ENCODE measurements around the gene NUTM2F.
"Not testable (repeated sequence)": the region's sequence is repeated elsewhere in the genome, so short reads cannot be mapped to it uniquely, and the experiment has no call there.

The NUTM2F gene

GRCh38 chr9:94315034-94315984 is 13.1 kb downstream of the NUTM2F start:
- not testable (repeated sequence) for DNase-seq

- DNase-seq = no peak
These were observed 25.1 kb downstream of the NUTM2F start for GRCh38 chr9:94303321-94303720.

- no peak for DNase-seq
These were observed 26.0 kb downstream of the NUTM2F start for GRCh38 chr9:94302426-94302825.

GRCh38 chr9:94301583-94301982 is 26.9 kb downstream of the NUTM2F start:
- no peak for DNase-seq

- no peak for DNase-seq
These were observed 27.8 kb downstream of the NUTM2F start for GRCh38 chr9:94300470-94301301.

- no peak for DNase-seq
These were observed 29.4 kb downstream of the NUTM2F start for GRCh38 chr9:94298949-94299599.

- DNase-seq = no peak
These were observed 38.8 kb downstream of the NUTM2F start for GRCh38 chr9:94289691-94290090.

- no peak for DNase-seq
These were observed 40.4 kb downstream of the NUTM2F start for GRCh38 chr9:94287877-94288513.

- DNase-seq = no peak
These were observed 42.3 kb downstream of the NUTM2F start for GRCh38 chr9:94286116-94286515.

GRCh38 chr9:94281101-94281500 is 47.3 kb downstream of the NUTM2F start:
- DNase-seq = no peak

GRCh38 chr9:94280409-94280989 is 47.9 kb downstream of the NUTM2F start:
- DNase-seq = no peak

GRCh38 chr9:94277885-94278536 is 50.4 kb downstream of the NUTM2F start:
- DNase-seq = no peak

- DNase-seq = not testable (repeated sequence)
These were observed 51.4 kb downstream of the NUTM2F start for GRCh38 chr9:94277029-94277428.

GRCh38 chr9:94270009-94270408 is 58.4 kb downstream of the NUTM2F start:
- no peak for DNase-seq

- DNase-seq = no peak
These were observed 59.2 kb downstream of the NUTM2F start for GRCh38 chr9:94269264-94269663.
